CD14-positive monocyte (primary cell): Measurements from ENCODE around the gene RNF152. TPM values are rescaled to one million over a fixed set of nuclear protein-coding genes. Genes with fewer than 3 reads are reported as not detected.

Source experiments
- DNase-seq, 3 donors: peaks; one replicate each; pipeline ENCODE4 v3.0.0-alpha.2; 2011 to 2022
- H2AFZ ChIP-seq: 2 replicates; pipeline ENCODE4 v1.6.0; 2012; ENCODE audit warnings: mild to moderate bottlenecking, low read depth, low read length, inconsistent platforms; ENCODE audit not compliant: insufficient read depth, poor library complexity, severe bottlenecking
- H3K27ac ChIP-seq, 2 donors: 1 replicate in 1 of 2; 2 replicates in 1 of 2; pipeline ENCODE4 v1.5.1; 2012 to 2013; ENCODE audit warnings: low read length in 2 of 2, control low read depth in 1 of 2, inconsistent platforms in 1 of 2, low read depth in 1 of 2, mild to moderate bottlenecking in 1 of 2
- H3K27me3 ChIP-seq, 2 donors: one replicate each; pipeline versions ENCODE4 v1.6.0 to v1.6.1; 2011 to 2013; ENCODE audit warnings: low read length in 2 of 2; ENCODE audit not compliant: control insufficient read depth in 2 of 2, insufficient read depth in 2 of 2
- H3K36me3 ChIP-seq, 2 donors: replicated peaks in 1 of 2; 1 replicate in 1 of 2; 2 replicates in 1 of 2; pipeline versions ENCODE4 v1.5.1 to v1.6.1; 2012 to 2013; ENCODE audit warnings: low read length in 2 of 2, control low read depth in 1 of 2, inconsistent platforms in 1 of 2, mild to moderate bottlenecking in 1 of 2; ENCODE audit not compliant: insufficient read depth in 2 of 2, control insufficient read depth in 1 of 2
- H3K4me1 ChIP-seq, 2 donors: 1 replicate in 1 of 2; 2 replicates in 1 of 2; pipeline versions ENCODE4 v1.5.1 to v1.6.1; 2012 to 2013; ENCODE audit warnings: low read length in 2 of 2, control low read depth in 1 of 2, inconsistent platforms in 1 of 2, mild to moderate bottlenecking in 1 of 2, moderate library complexity in 1 of 2; ENCODE audit not compliant: insufficient read depth in 2 of 2, control insufficient read depth in 1 of 2
- H3K4me2 ChIP-seq: replicated peaks from 2 replicates; pipeline ENCODE3; 2012; ENCODE audit warnings: low read length, moderate library complexity, mild to moderate bottlenecking; ENCODE audit not compliant: poor library complexity, severe bottlenecking; ENCODE audit errors: extremely low read depth
- H3K4me3 ChIP-seq, 3 experiments: fragments of 200-600 bp in 1 of 3; sonication (generic) in 1 of 3; replicated peaks in 1 of 3; 1 replicate in 2 of 3; 2 replicates in 1 of 3; pipeline ENCODE4 v1.5.1; 2011 to 2013; ENCODE audit warnings: low read length in 3 of 3, mild to moderate bottlenecking in 3 of 3, control low read depth in 2 of 3, low read depth in 2 of 3, inconsistent platforms in 1 of 3, moderate library complexity in 1 of 3
- H3K79me2 ChIP-seq: 2 replicates; pipeline ENCODE4 v1.6.0; 2012; ENCODE audit warnings: mild to moderate bottlenecking, control low read depth, inconsistent platforms, low read length, moderate library complexity; ENCODE audit not compliant: insufficient read depth
- H3K9ac ChIP-seq: 2 replicates; pipeline ENCODE4 v1.6.0; 2017; ENCODE audit warnings: low read length, mild to moderate bottlenecking; ENCODE audit not compliant: insufficient read depth, poor library complexity, severe bottlenecking
- H3K9me3 ChIP-seq, 2 donors: replicated peaks in 1 of 2; 1 replicate in 1 of 2; 2 replicates in 1 of 2; pipeline versions ENCODE4 v1.5.1 to v1.6.1; 2012 to 2013; ENCODE audit warnings: low read length in 2 of 2, control low read depth in 1 of 2; ENCODE audit not compliant: control insufficient read depth in 1 of 2, insufficient read depth in 1 of 2
- H4K20me1 ChIP-seq: 2 replicates; pipeline ENCODE4 v1.6.0; 2012; ENCODE audit warnings: mild to moderate bottlenecking, low read length, control low read depth, moderate library complexity; ENCODE audit not compliant: insufficient read depth
- H3K27ac Mint-ChIP-seq, 7 donors: one replicate each; pipeline ENCODE4 v1.8.0; 2020; ENCODE audit warnings: mild to moderate bottlenecking in 7 of 7, mixed read lengths in 7 of 7, moderate library complexity in 6 of 7, inconsistent platforms in 2 of 7
- H3K27me3 Mint-ChIP-seq, 3 donors: one replicate each; pipeline ENCODE4 v1.8.0; 2021 to 2022; ENCODE audit warnings: low read depth in 3 of 3, mild to moderate bottlenecking in 3 of 3, mixed read lengths in 3 of 3, moderate library complexity in 3 of 3, inconsistent platforms in 1 of 3
- H3K36me3 Mint-ChIP-seq, 2 donors: one replicate each; pipeline ENCODE4 v1.8.0; 2020; ENCODE audit warnings: mixed read lengths in 2 of 2, inconsistent platforms in 1 of 2, mild to moderate bottlenecking in 1 of 2
- H3K4me1 Mint-ChIP-seq: one replicate; pipeline ENCODE4 v1.8.0; 2020; ENCODE audit warnings: mild to moderate bottlenecking, mixed read lengths
- H3K4me3 Mint-ChIP-seq, 2 donors: one replicate each; pipeline ENCODE4 v1.8.0; 2020; ENCODE audit warnings: mild to moderate bottlenecking in 2 of 2, mixed read lengths in 2 of 2, moderate library complexity in 1 of 2
- H3K9me3 Mint-ChIP-seq, 7 donors: one replicate each; pipeline ENCODE4 v1.8.0; 2020 to 2022; ENCODE audit warnings: mixed read lengths in 7 of 7, mild to moderate bottlenecking in 6 of 7, moderate library complexity in 6 of 7, inconsistent platforms in 2 of 7
- CTCF ChIP-seq: fragments of 200-600 bp; IDR thresholded peaks from one replicate; pipeline ENCODE4 v1.8.0; 2022; ENCODE audit warnings: antibody characterized with exemption, mild to moderate bottlenecking
- WGBS: methylation state at CpG from one replicate; pipeline ENCODE4 v1.1.5; 2013; ENCODE audit warnings: missing lambda C conversion rate; ENCODE audit not compliant: insufficient coverage; 5-methylcytosine and 5-hydroxymethylcytosine counted together
- intact Hi-C, 2 donors: fragments of 100-400 bp; cut with micrococcal nuclease; formaldehyde crosslinking; loops; one replicate each; pipeline versions ENCODE4 v1.15.0 to v1.15.1; 2023
- polyA plus RNA-seq, 3 donors: library from polyadenylated mRNA; depleted of rRNA in 1 of 3; unstranded in 2 of 3; stranded (reverse) in 1 of 3; fragments of 300-500 nt in 2 of 3; fragments of >200 nt in 1 of 3; fragmentation: Illumina TruSeq in 2 of 3; gene quantifications; 1 replicate in 2 of 3; 2 replicates in 1 of 3; pipeline ENCODE4 v1.2.3, GENCODE V29; 2012 to 2021

Gene RNF152
- polyA plus RNA-seq, 3 donors = 0.03 to 0.54 (median 0.45) TPM

- Histone ChIP-seq H3K79me2 (no peaks in the 10 kb centered on the region), H4K20me1 (no peaks in the 10 kb centered on the region), H2AFZ (no peak overlapping the region), H3K27me3 (no peaks in the 10 kb centered on the region), H3K36me3 (no peaks in the 10 kb centered on the region), H3K9ac (no peak overlapping the region), H3K9me3 (peaks cover 0 to 4% of the 10 kb centered on the region in 2 donors), H3K4me2 (no peak overlapping the region), H3K4me3 (no peak overlapping the region), H3K4me1 (no peaks in the 10 kb centered on the region), H3K27ac (no peak overlapping the region)
- intact Hi-C loops = no loop called here
- no peaks in the 10 kb centered on the region for H3K36me3 Mint-ChIP-seq
- no peak for TF ChIP-seq CTCF
- H3K9me3 Mint-ChIP-seq = peaks cover 0 to 10% (median 0%) of the 10 kb centered on the region in 7 donors
- no peaks in the 10 kb centered on the region for H3K4me1 Mint-ChIP-seq
- DNase-seq = no peak
- no peak overlapping the region for H3K4me3 Mint-ChIP-seq
- no CpG with 5 or more reads among the region's 3 CpGs for WGBS
- H3K27ac Mint-ChIP-seq = no peak overlapping the region
- H3K27me3 Mint-ChIP-seq = peaks cover 0 to 3% (median 0%) of the 10 kb centered on the region in 3 donors
These were observed 29.6 kb upstream of the RNF152 start for GRCh38 chr18:61922435-61922834.

DNA sequence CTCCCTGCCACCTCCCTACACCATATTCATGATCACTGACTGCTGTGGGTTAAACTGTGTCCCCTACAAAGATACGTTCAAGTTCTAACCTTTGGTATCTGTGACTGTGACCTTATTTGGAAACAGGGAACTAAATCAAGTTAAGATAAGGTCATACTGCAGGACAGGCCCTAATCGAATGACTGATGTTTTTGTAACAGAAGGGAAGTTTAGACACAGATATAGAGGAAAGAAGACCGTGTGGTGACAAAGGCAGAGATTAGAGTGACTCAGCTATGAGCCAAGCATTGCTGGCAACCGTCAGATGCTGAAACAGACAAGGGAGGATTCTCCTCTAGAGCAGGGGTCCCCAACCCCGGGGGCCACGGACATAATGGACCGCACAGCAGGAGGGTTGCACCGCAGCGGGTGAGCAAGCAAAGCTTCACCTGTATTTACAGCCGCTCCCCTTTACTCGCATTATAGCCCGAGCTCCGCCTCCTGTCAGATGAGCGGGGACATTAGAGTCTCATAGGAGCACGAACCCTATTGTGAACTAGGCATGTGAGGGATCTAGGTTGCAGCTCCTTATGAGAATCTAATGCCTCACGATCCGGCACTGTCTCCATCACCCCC, 28.9 kb upstream of the RNF152 start:
- peaks cover 0 to 4% (median 0%) of the 10 kb centered on the region in 7 donors for H3K9me3 Mint-ChIP-seq
- H3K36me3 ChIP-seq = no peaks in the 10 kb centered on the region
- H3K36me3 Mint-ChIP-seq = no peaks in the 10 kb centered on the region
- H3K9ac ChIP-seq = no peak overlapping the region
- H3K4me1 ChIP-seq = no peaks in the 10 kb centered on the region
- no peak overlapping the region for H3K4me3 Mint-ChIP-seq
- no peaks in the 10 kb centered on the region for H3K27me3 ChIP-seq
- no peak overlapping the region for H3K27ac Mint-ChIP-seq
- no peaks in the 10 kb centered on the region for H4K20me1 ChIP-seq
- H3K4me2 ChIP-seq = no peak overlapping the region
- H3K79me2 ChIP-seq = no peaks in the 10 kb centered on the region
- H3K4me3 ChIP-seq = no peak overlapping the region
- peak in 1 of 3 donors; percentile 6 for DNase-seq
- no peaks in the 10 kb centered on the region for H3K4me1 Mint-ChIP-seq
- no peak overlapping the region for H3K27ac ChIP-seq
- no peaks in the 10 kb centered on the region for H3K9me3 ChIP-seq
- TF ChIP-seq CTCF = no peak
- intact Hi-C loops = no loop called here
- WGBS = 79% methylated on average over 15 of the region's 17 CpGs
- H3K27me3 Mint-ChIP-seq = peaks cover 0 to 3% (median 0%) of the 10 kb centered on the region in 3 donors
- H2AFZ ChIP-seq = no peak overlapping the region
